ENCODE measurements around the gene C20orf204.

GRCh38 chr20:64043768-64044167 lies 7.8 kb downstream of the C20orf204 start:
- TF ChIP-seq EP300 (IDR thresholded peaks at IDR 0.05; ENCODE audit: low read depth) (no peak), POLR2A (IDR thresholded peaks at IDR 0.05) (no peak), CTCF (IDR thresholded peaks at IDR 0.05) (no peak), POLR2AphosphoS5 (IDR thresholded peaks at IDR 0.05) (no peak)

Data from transverse colon (tissue), 4 donors.